HEK293 (cell line): ENCODE measurements around the gene NUP210.

ENCODE experiments used
- CTCF ChIA-PET: fragments of 350-600 bp; formaldehyde crosslinking; extraction: SDS; loops from one replicate; lab custom pipeline; 2021; ENCODE audit warnings: antibody characterized with exemption; lab: Yijun Ruan, JAX
- POLR2A ChIA-PET: fragments of 300-600 bp; formaldehyde crosslinking; extraction: SDS; loops from one replicate; lab custom pipeline; 2020; ENCODE audit warnings: antibody characterized with exemption, inconsistent platforms; lab: Yijun Ruan, JAX
- H3K27ac ChIP-seq: fragments of 200-500 bp; sonication (Bioruptor generic); 2 replicates; pipeline ENCODE4 v1.5.1; 2014; ENCODE audit warnings: low read depth, low read length, control low read depth, inconsistent platforms; ENCODE audit errors: extremely low read depth
- H3K36me3 ChIP-seq, 2 experiments: fragments of 200-500 bp in 1 of 2; sonication (Bioruptor generic) in 1 of 2; 1 replicate in 1 of 2; 2 replicates in 1 of 2; pipeline ENCODE4 v1.5.1; 2014 to 2017; ENCODE audit warnings: inconsistent platforms in 2 of 2, low read length in 2 of 2; ENCODE audit not compliant: control insufficient read depth in 2 of 2, insufficient read depth in 1 of 2
- H3K4me1 ChIP-seq: fragments of 200-500 bp; sonication (Bioruptor generic); 2 replicates; pipeline ENCODE4 v1.5.1; 2014; ENCODE audit warnings: mild to moderate bottlenecking, low read length, inconsistent platforms; ENCODE audit not compliant: control insufficient read depth, insufficient read depth
- H3K4me3 ChIP-seq: 2 replicates; pipeline ENCODE4 v1.5.1; 2011; ENCODE audit warnings: low read depth, mild to moderate bottlenecking, control low read depth, low read length, moderate library complexity
- H3K9me3 ChIP-seq: fragments of 200-500 bp; sonication (Bioruptor generic); 2 replicates; pipeline ENCODE4 v1.5.1; 2014; ENCODE audit warnings: low read depth, low read length, inconsistent platforms; ENCODE audit not compliant: control insufficient read depth, insufficient read depth
- FEZF1 ChIP-seq: fragments of 450-650 bp; formaldehyde crosslinking; IDR thresholded peaks from 2 replicates; pipeline ENCODE4 v1.5.1; 2016; ENCODE audit warnings: missing biosample characterization, missing genetic modification characterization
- KLF1 ChIP-seq: fragments of 450-650 bp; formaldehyde crosslinking; IDR thresholded peaks from 2 replicates; pipeline ENCODE4 v1.5.1; 2016; ENCODE audit warnings: missing biosample characterization, missing genetic modification characterization
- ZIC2 ChIP-seq: fragments of 450-650 bp; formaldehyde crosslinking; IDR thresholded peaks from 2 replicates; pipeline ENCODE4 v1.5.1; 2016; ENCODE audit warnings: missing biosample characterization, missing genetic modification characterization
- ZNF132 ChIP-seq: fragments of 450-650 bp; formaldehyde crosslinking; IDR thresholded peaks from 2 replicates; pipeline ENCODE4 v1.5.1; 2017; ENCODE audit warnings: missing biosample characterization, missing genetic modification characterization, borderline replicate concordance
- ZNF157 ChIP-seq: fragments of 450-650 bp; formaldehyde crosslinking; IDR thresholded peaks from 2 replicates; pipeline ENCODE4 v1.5.1; 2016; ENCODE audit warnings: missing biosample characterization, missing genetic modification characterization
- ZNF16 ChIP-seq: fragments of 450-650 bp; formaldehyde crosslinking; IDR thresholded peaks from 2 replicates; pipeline ENCODE4 v1.5.1; 2016; ENCODE audit warnings: low read depth, missing biosample characterization, missing genetic modification characterization
- ZNF19 ChIP-seq: fragments of 450-650 bp; formaldehyde crosslinking; IDR thresholded peaks from 2 replicates; pipeline ENCODE4; 2016; ENCODE audit warnings: missing biosample characterization, missing genetic modification characterization, low read depth
- ZNF266 ChIP-seq: fragments of 450-650 bp; formaldehyde crosslinking; IDR thresholded peaks from 2 replicates; pipeline ENCODE4 v1.5.1; 2016; ENCODE audit warnings: missing biosample characterization, missing genetic modification characterization, low read depth
- ZNF302 ChIP-seq: fragments of 450-650 bp; formaldehyde crosslinking; IDR thresholded peaks from 2 replicates; pipeline ENCODE4 v1.5.1; 2016; ENCODE audit warnings: missing biosample characterization, missing genetic modification characterization, low read depth
- ZNF529 ChIP-seq: fragments of 450-650 bp; formaldehyde crosslinking; IDR thresholded peaks from 2 replicates; pipeline ENCODE4 v1.5.1; 2017; ENCODE audit warnings: missing genetic modification characterization, missing biosample characterization; ENCODE audit not compliant: insufficient replicate concordance
- ZNF544 ChIP-seq: fragments of 450-650 bp; formaldehyde crosslinking; IDR thresholded peaks from 2 replicates; pipeline ENCODE4 v1.5.0; 2017; ENCODE audit warnings: missing biosample characterization, missing genetic modification characterization
- ZNF571 ChIP-seq: fragments of 450-650 bp; formaldehyde crosslinking; IDR thresholded peaks from 2 replicates; pipeline ENCODE4 v1.5.0; 2017; ENCODE audit warnings: missing biosample characterization, missing genetic modification characterization
- ZNF600 ChIP-seq: fragments of 450-650 bp; formaldehyde crosslinking; IDR thresholded peaks from 2 replicates; pipeline ENCODE4 v1.5.1; 2016; ENCODE audit warnings: missing biosample characterization, missing genetic modification characterization
- ZNF837 ChIP-seq: fragments of 450-650 bp; formaldehyde crosslinking; IDR thresholded peaks from 2 replicates; pipeline ENCODE4 v1.5.1; 2016; ENCODE audit warnings: missing biosample characterization, missing genetic modification characterization
- TF ChIP-seq, protein P1 (sequence below): fragments of 450-650 bp; formaldehyde crosslinking; conservative IDR thresholded peaks from 2 replicates; pipeline ENCODE4 v1.5.1; 2016; ENCODE audit warnings: low read depth, missing biosample characterization, missing genetic modification characterization
- TF ChIP-seq, protein P2 (sequence below): fragments of 450-650 bp; formaldehyde crosslinking; IDR thresholded peaks from 2 replicates; pipeline ENCODE4 v1.5.1; 2017; ENCODE audit warnings: missing biosample characterization, missing genetic modification characterization
- TF ChIP-seq, protein P3 (sequence below): fragments of 450-650 bp; formaldehyde crosslinking; IDR thresholded peaks from 2 replicates; pipeline ENCODE4 v1.5.1; 2016; ENCODE audit warnings: missing biosample characterization, missing genetic modification characterization, low read depth

Gene NUP210

GRCh38 chr3:13403213-13403819 is 16.8 kb downstream of the NUP210 start:
- TF ChIP-seq ZNF266 (tag by site-specific recombination) (peak; percentile 51; the same call in 1 of the 2 replicates), ZNF571 (no peak)
- TF ChIP-seq, all 188 proteins: peak for 1
- Histone ChIP-seq H3K27ac (no peak overlapping the region), H3K9me3 (no peaks in the 10 kb centered on the region), H3K4me3 (no peak overlapping the region), H3K36me3 (peaks cover 8 to 19% of the 10 kb centered on the region in 2 experiments; a peak in 2 of 3 replicates), H3K4me1 (no peaks in the 10 kb centered on the region)
- ChIA-PET POLR2A (no interaction called here), CTCF (interaction anchor here (0.6 to 2.1 kb wide), 2 partner anchors 50 to 719 kb away, joined by 4 to 7 read pairs; no protein-coding TSS in a partner anchor)

DNA sequence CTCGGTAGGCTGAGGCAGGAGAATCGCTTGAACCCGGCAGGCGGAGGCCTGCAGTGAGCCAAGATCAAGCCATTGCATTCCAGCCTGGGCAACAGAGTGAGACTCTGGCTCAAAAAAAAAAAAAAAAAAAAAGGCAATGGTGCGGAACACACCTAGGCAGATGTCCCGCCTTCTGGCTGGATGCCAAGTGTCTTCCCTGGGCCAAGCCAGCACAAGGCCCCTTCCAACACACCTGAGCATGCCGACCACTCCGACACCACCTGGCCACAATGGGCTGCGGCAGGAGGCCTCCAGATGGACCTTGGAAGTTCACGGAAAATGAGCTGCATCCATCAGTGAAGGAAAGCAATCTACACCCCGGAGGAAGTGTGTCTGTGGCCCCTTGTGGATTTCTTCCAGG is 19.0 kb downstream of the NUP210 start:
- Histone ChIP-seq H3K27ac (no peak overlapping the region), H3K4me3 (no peak overlapping the region), H3K4me1 (no peaks in the 10 kb centered on the region), H3K36me3 (peaks cover 16 to 37% of the 10 kb centered on the region in 2 experiments; a peak in 2 of 3 replicates), H3K9me3 (no peaks in the 10 kb centered on the region)
- CTCF ChIA-PET, result interaction anchor here (0.6 to 2.1 kb wide), 2 partner anchors 52 to 144 kb away, joined by 7 read pairs; no protein-coding TSS in a partner anchor
- POLR2A ChIA-PET, result no interaction called here
- TF ChIP-seq ZNF600 (tag by site-specific recombination) (peak; percentile 61; the same call in 1 of the 2 replicates), ZNF266 (tag by site-specific recombination) (no peak), ZNF529 (tag by site-specific recombination) (no peak), ZNF837 (tag by site-specific recombination) (no peak)
- TF ChIP-seq, protein P1, sequence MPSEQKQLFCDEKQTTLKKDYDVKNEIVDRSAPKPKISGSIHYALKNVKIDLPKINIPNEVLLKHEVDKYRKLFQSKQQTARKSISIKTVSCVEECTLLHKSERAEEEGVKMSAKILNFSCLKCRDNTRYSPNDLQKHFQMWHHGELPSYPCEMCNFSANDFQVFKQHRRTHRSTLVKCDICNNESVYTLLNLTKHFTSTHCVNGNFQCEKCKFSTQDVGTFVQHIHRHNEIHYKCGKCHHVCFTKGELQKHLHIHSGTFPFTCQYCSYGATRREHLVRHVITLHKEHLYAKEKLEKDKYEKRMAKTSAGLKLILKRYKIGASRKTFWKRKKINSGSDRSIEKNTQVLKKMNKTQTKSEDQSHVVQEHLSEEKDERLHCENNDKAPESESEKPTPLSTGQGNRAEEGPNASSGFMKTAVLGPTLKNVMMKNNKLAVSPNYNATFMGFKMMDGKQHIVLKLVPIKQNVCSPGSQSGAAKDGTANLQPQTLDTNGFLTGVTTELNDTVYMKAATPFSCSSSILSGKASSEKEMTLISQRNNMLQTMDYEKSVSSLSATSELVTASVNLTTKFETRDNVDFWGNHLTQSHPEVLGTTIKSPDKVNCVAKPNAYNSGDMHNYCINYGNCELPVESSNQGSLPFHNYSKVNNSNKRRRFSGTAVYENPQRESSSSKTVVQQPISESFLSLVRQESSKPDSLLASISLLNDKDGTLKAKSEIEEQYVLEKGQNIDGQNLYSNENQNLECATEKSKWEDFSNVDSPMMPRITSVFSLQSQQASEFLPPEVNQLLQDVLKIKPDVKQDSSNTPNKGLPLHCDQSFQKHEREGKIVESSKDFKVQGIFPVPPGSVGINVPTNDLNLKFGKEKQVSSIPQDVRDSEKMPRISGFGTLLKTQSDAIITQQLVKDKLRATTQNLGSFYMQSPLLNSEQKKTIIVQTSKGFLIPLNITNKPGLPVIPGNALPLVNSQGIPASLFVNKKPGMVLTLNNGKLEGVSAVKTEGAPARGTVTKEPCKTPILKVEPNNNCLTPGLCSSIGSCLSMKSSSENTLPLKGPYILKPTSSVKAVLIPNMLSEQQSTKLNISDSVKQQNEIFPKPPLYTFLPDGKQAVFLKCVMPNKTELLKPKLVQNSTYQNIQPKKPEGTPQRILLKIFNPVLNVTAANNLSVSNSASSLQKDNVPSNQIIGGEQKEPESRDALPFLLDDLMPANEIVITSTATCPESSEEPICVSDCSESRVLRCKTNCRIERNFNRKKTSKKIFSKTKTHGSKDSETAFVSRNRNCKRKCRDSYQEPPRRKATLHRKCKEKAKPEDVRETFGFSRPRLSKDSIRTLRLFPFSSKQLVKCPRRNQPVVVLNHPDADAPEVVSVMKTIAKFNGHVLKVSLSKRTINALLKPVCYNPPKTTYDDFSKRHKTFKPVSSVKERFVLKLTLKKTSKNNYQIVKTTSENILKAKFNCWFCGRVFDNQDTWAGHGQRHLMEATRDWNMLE, result no peak

- ChIA-PET CTCF (interaction anchor here (0.7 kb wide), 1 partner anchor 1067 kb away, joined by 3 read pairs; no protein-coding TSS in a partner anchor), POLR2A (no interaction called here)
- Histone ChIP-seq H3K4me1 (no peaks in the 10 kb centered on the region), H3K4me3 (no peak overlapping the region), H3K27ac (no peak overlapping the region), H3K36me3 (peaks cover 23 to 47% of the 10 kb centered on the region in 2 experiments; a peak in 2 of 3 replicates), H3K9me3 (no peaks in the 10 kb centered on the region)
- TF ChIP-seq ZIC2 (tag by site-specific recombination) (peak; percentile 100), FEZF1 (tag by site-specific recombination) (no peak)
Observed at GRCh38 chr3:13400114-13400673, 19.9 kb downstream of the NUP210 start.

GRCh38 chr3:13399603-13400002 is 20.5 kb downstream of the NUP210 start:
- Histone ChIP-seq H3K9me3 (no peaks in the 10 kb centered on the region), H3K4me1 (no peaks in the 10 kb centered on the region), H3K27ac (no peak overlapping the region), H3K36me3 (peaks cover 24 to 53% of the 10 kb centered on the region in 2 experiments; a peak in 2 of 3 replicates), H3K4me3 (no peak overlapping the region)
- ChIA-PET POLR2A (no interaction called here), CTCF (no interaction called here)
- TF ChIP-seq ZNF132 (tag by site-specific recombination), result no peak
- TF ChIP-seq ZNF157 (tag by site-specific recombination), result no peak
- TF ChIP-seq ZNF16 (tag by site-specific recombination), result no peak
- no peak for TF ChIP-seq ZNF19 (tag by site-specific recombination)
- no peak for TF ChIP-seq ZNF837 (tag by site-specific recombination)
- TF ChIP-seq ZNF302 (tag by site-specific recombination), result no peak
- TF ChIP-seq, protein P2, sequence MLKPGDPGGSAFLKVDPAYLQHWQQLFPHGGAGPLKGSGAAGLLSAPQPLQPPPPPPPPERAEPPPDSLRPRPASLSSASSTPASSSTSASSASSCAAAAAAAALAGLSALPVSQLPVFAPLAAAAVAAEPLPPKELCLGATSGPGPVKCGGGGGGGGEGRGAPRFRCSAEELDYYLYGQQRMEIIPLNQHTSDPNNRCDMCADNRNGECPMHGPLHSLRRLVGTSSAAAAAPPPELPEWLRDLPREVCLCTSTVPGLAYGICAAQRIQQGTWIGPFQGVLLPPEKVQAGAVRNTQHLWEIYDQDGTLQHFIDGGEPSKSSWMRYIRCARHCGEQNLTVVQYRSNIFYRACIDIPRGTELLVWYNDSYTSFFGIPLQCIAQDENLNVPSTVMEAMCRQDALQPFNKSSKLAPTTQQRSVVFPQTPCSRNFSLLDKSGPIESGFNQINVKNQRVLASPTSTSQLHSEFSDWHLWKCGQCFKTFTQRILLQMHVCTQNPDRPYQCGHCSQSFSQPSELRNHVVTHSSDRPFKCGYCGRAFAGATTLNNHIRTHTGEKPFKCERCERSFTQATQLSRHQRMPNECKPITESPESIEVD (tag by site-specific recombination), result no peak
- TF ChIP-seq, protein P3, sequence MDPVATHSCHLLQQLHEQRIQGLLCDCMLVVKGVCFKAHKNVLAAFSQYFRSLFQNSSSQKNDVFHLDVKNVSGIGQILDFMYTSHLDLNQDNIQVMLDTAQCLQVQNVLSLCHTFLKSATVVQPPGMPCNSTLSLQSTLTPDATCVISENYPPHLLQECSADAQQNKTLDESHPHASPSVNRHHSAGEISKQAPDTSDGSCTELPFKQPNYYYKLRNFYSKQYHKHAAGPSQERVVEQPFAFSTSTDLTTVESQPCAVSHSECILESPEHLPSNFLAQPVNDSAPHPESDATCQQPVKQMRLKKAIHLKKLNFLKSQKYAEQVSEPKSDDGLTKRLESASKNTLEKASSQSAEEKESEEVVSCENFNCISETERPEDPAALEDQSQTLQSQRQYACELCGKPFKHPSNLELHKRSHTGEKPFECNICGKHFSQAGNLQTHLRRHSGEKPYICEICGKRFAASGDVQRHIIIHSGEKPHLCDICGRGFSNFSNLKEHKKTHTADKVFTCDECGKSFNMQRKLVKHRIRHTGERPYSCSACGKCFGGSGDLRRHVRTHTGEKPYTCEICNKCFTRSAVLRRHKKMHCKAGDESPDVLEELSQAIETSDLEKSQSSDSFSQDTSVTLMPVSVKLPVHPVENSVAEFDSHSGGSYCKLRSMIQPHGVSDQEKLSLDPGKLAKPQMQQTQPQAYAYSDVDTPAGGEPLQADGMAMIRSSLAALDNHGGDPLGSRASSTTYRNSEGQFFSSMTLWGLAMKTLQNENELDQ (tag by site-specific recombination), result no peak
- no peak for TF ChIP-seq KLF1
- TF ChIP-seq ZNF544, result no peak
